T-cell (primary cell): Measurements from ENCODE around the gene OTOS. TPM values are rescaled to one million over a fixed set of nuclear protein-coding genes. Genes with fewer than 3 reads are reported as not detected.

ENCODE experiments used
- ATAC-seq, 4 experiments: fragments of 200-7000 bp in 3 of 4; fragments of 150-1000 bp in 1 of 4; cut with Tn5 transposase; replicated peaks in 1 of 4; 1 replicate in 3 of 4; 2 replicates in 1 of 4; pipeline ENCODE4 v1.10.0; 2021; ENCODE audit warnings: moderate library complexity in 3 of 4, mild to moderate bottlenecking in 2 of 4, moderate number of reproducible peaks in 1 of 4
- CTCF ChIA-PET, 2 donors: fragments of 300-600 bp; sonication (Branson Sonifier 250); formaldehyde crosslinking; loops; one replicate each; lab custom pipeline; 2022; ENCODE audit warnings: antibody characterized with exemption in 2 of 2; lab: Charles Lee
- POLR2A ChIA-PET, 2 donors: fragments of 300-600 bp; sonication (Branson Sonifier 250); formaldehyde crosslinking; loops; one replicate each; lab custom pipeline; 2022; ENCODE audit warnings: antibody characterized with exemption in 2 of 2; lab: Charles Lee
- DNase-seq, 35 experiments: peaks; one replicate each; pipeline versions ENCODE4 v3.0.0 to v3.0.0-alpha.2; 2013 to 2023
- H3K27ac ChIP-seq: one replicate; pipeline ENCODE4 v1.5.1; 2013; ENCODE audit warnings: low read length
- H3K27me3 ChIP-seq, 2 experiments: replicated peaks in 1 of 2; 1 replicate in 1 of 2; 2 replicates in 1 of 2; pipeline versions ENCODE4 v1.6.1 to v1.7.0; 2013; ENCODE audit warnings: low read length in 1 of 2, mixed read lengths in 1 of 2; ENCODE audit not compliant: control insufficient read depth in 2 of 2, insufficient read depth in 2 of 2; ENCODE audit errors: extremely low read depth in 1 of 2
- H3K36me3 ChIP-seq, 2 donors: 1 replicate in 1 of 2; 2 replicates in 1 of 2; pipeline versions ENCODE4 v1.6.1 to v1.7.0; 2013; ENCODE audit warnings: low read length in 1 of 2; ENCODE audit not compliant: control insufficient read depth in 2 of 2, insufficient read depth in 1 of 2; ENCODE audit errors: extremely low read depth in 1 of 2
- H3K4me1 ChIP-seq, 2 experiments: 1 replicate in 1 of 2; 2 replicates in 1 of 2; pipeline versions ENCODE4 v1.6.1 to v1.7.0; 2013; ENCODE audit warnings: low read length in 2 of 2, mixed read lengths in 1 of 2; ENCODE audit not compliant: insufficient read depth in 2 of 2, control insufficient read depth in 1 of 2; ENCODE audit errors: extremely low read depth in 1 of 2
- H3K4me3 ChIP-seq, 2 donors: 1 replicate in 1 of 2; 2 replicates in 1 of 2; pipeline versions ENCODE4 v1.5.1 to v1.7.0; 2013; ENCODE audit warnings: mild to moderate bottlenecking in 2 of 2, low read length in 1 of 2, moderate library complexity in 1 of 2; ENCODE audit not compliant: control insufficient read depth in 1 of 2; ENCODE audit errors: extremely low read depth in 1 of 2
- H3K9me3 ChIP-seq: 2 replicates; pipeline ENCODE4 v1.7.0; 2013
- H3K27ac Mint-ChIP-seq, 2 donors: one replicate each; pipeline ENCODE4 v1.8.0; 2020 to 2021; ENCODE audit warnings: mild to moderate bottlenecking in 2 of 2, mixed read lengths in 2 of 2
- H3K27me3 Mint-ChIP-seq, 2 donors: one replicate each; pipeline ENCODE4 v1.8.0; 2021 to 2022; ENCODE audit warnings: mixed read lengths in 2 of 2
- H3K36me3 Mint-ChIP-seq: one replicate; pipeline ENCODE4 v1.8.0; 2021; ENCODE audit warnings: mixed read lengths
- H3K4me1 Mint-ChIP-seq, 3 donors: one replicate each; pipeline ENCODE4 v1.8.0; 2020 to 2022; ENCODE audit warnings: mixed read lengths in 3 of 3, mild to moderate bottlenecking in 1 of 3
- H3K4me3 Mint-ChIP-seq, 3 donors: one replicate each; pipeline ENCODE4 v1.8.0; 2020 to 2022; ENCODE audit warnings: mild to moderate bottlenecking in 3 of 3, mixed read lengths in 3 of 3, moderate library complexity in 3 of 3
- H3K9me3 Mint-ChIP-seq, 3 donors: one replicate each; pipeline ENCODE4 v1.8.0; 2020 to 2022; ENCODE audit warnings: mixed read lengths in 3 of 3
- WGBS: methylation state at CpG from one replicate; pipeline ENCODE4 v1.1.5; 2013; ENCODE audit warnings: missing lambda C conversion rate; ENCODE audit not compliant: insufficient coverage; 5-methylcytosine and 5-hydroxymethylcytosine counted together
- total RNA-seq, 35 experiments: library from RNA in 6 of 35; stranded (reverse) in 6 of 35; fragments of 120-200 nt in 1 of 35; gene quantifications; one replicate each; pipeline versions ENCODE4 v1.2.1 to v1.2.4 and lab custom pipeline; 2013 to 2026

Gene OTOS
- total RNA-seq, 5 donors from 2014 or later (not counting 1 experiment from before 2014, with no cell fraction given), result not detected

- Mint-ChIP-seq H3K27ac (no peak overlapping the region), H3K27me3 (peaks cover 0 to 21% of the 10 kb centered on the region in 2 donors), H3K36me3 (no peaks in the 10 kb centered on the region), H3K4me1 (no peaks in the 10 kb centered on the region), H3K4me3 (no peak overlapping the region), H3K9me3 (peaks cover 0 to 6% (median 0%) of the 10 kb centered on the region in 3 donors)
- ATAC-seq (no peak), DNase-seq (no peak)
- Histone ChIP-seq H3K27me3 (peaks cover 0 to 56% of the 10 kb centered on the region in 2 experiments), H3K27ac (no peak overlapping the region), H3K9me3 (no peaks in the 10 kb centered on the region), H3K4me1 (no peaks in the 10 kb centered on the region), H3K36me3 (no peaks in the 10 kb centered on the region), H3K4me3 (no peak overlapping the region)
- ChIA-PET CTCF (no interaction called here), POLR2A (no interaction called here)
- 77% methylated on average over 17 of the region's 18 CpGs for WGBS
Measured at GRCh38 chr2:240168041-240168440, 27.6 kb upstream of the OTOS start.

GRCh38 chr2:240167588-240167880 is 27.1 kb upstream of the OTOS start:
- Histone ChIP-seq H3K27ac (no peak overlapping the region), H3K4me1 (no peaks in the 10 kb centered on the region), H3K9me3 (no peaks in the 10 kb centered on the region), H3K4me3 (no peak overlapping the region), H3K36me3 (no peaks in the 10 kb centered on the region), H3K27me3 (peaks cover 0 to 60% of the 10 kb centered on the region in 2 experiments)
- ATAC-seq (no peak), DNase-seq (no peak)
- Mint-ChIP-seq H3K9me3 (peaks cover 0 to 6% (median 0%) of the 10 kb centered on the region in 3 donors), H3K4me3 (no peak overlapping the region), H3K27me3 (peaks cover 0 to 21% of the 10 kb centered on the region in 2 donors), H3K27ac (no peak overlapping the region), H3K36me3 (no peaks in the 10 kb centered on the region), H3K4me1 (no peaks in the 10 kb centered on the region)
- 98% methylated on average over 6 of the region's 9 CpGs for WGBS
- POLR2A ChIA-PET, result no interaction called here
- CTCF ChIA-PET, result no interaction called here

- 81% methylated on average over 16 of the region's 21 CpGs for WGBS
- CTCF ChIA-PET, result no interaction called here
- no peaks in the 10 kb centered on the region for H3K4me1 Mint-ChIP-seq
- peaks cover 0 to 6% (median 0%) of the 10 kb centered on the region in 3 donors for H3K9me3 Mint-ChIP-seq
- H3K36me3 ChIP-seq, result no peaks in the 10 kb centered on the region
- H3K9me3 ChIP-seq, result no peaks in the 10 kb centered on the region
- H3K27me3 Mint-ChIP-seq, result peaks cover 3 to 22% of the 10 kb centered on the region in 2 donors
- H3K27ac Mint-ChIP-seq, result no peak overlapping the region
- H3K36me3 Mint-ChIP-seq, result no peaks in the 10 kb centered on the region
- H3K4me1 ChIP-seq, result no peaks in the 10 kb centered on the region
- peaks cover 0 to 59% of the 10 kb centered on the region in 2 experiments for H3K27me3 ChIP-seq
- H3K4me3 Mint-ChIP-seq, result no peak overlapping the region
- DNase-seq (no peak), ATAC-seq (no peak)
- no peak overlapping the region for H3K4me3 ChIP-seq
- POLR2A ChIA-PET, result no interaction called here
- no peak overlapping the region for H3K27ac ChIP-seq
Measured at GRCh38 chr2:240166761-240167587, 26.5 kb upstream of the OTOS start.

GRCh38 chr2:240166191-240166590 is 25.7 kb upstream of the OTOS start:
- POLR2A ChIA-PET, result no interaction called here
- no peaks in the 10 kb centered on the region for H3K9me3 ChIP-seq
- WGBS, result 68% methylated on average over 3 of the region's 5 CpGs
- no peaks in the 10 kb centered on the region for H3K36me3 ChIP-seq
- H3K4me3 ChIP-seq, result no peak overlapping the region
- CTCF ChIA-PET, result no interaction called here
- H3K4me1 ChIP-seq, result no peaks in the 10 kb centered on the region
- Mint-ChIP-seq H3K36me3 (no peaks in the 10 kb centered on the region), H3K27me3 (peaks cover 4 to 23% of the 10 kb centered on the region in 2 donors), H3K4me1 (no peaks in the 10 kb centered on the region), H3K27ac (no peak overlapping the region), H3K9me3 (peaks cover 0 to 6% (median 0%) of the 10 kb centered on the region in 3 donors), H3K4me3 (no peak overlapping the region)
- ATAC-seq, result no peak
- peaks cover 0 to 64% of the 10 kb centered on the region in 2 experiments for H3K27me3 ChIP-seq
- no peak for DNase-seq
- H3K27ac ChIP-seq, result no peak overlapping the region

- CTCF ChIA-PET, result no interaction called here
- H3K4me1 ChIP-seq, result no peaks in the 10 kb centered on the region
- peaks cover 0 to 67% of the 10 kb centered on the region in 2 experiments for H3K27me3 ChIP-seq
- POLR2A ChIA-PET, result no interaction called here
- peaks cover 0 to 6% (median 0%) of the 10 kb centered on the region in 3 donors for H3K9me3 Mint-ChIP-seq
- no peaks in the 10 kb centered on the region for H3K9me3 ChIP-seq
- no peaks in the 10 kb centered on the region for H3K36me3 ChIP-seq
- DNase-seq, result no peak
- H3K27ac Mint-ChIP-seq, result no peak overlapping the region
- WGBS, result no CpG with 5 or more reads among the region's 4 CpGs
- no peaks in the 10 kb centered on the region for H3K4me1 Mint-ChIP-seq
- ATAC-seq, result no peak
- no peak overlapping the region for H3K27ac ChIP-seq
- no peak overlapping the region for H3K4me3 ChIP-seq
- peaks cover 4 to 24% of the 10 kb centered on the region in 2 donors for H3K27me3 Mint-ChIP-seq
- H3K4me3 Mint-ChIP-seq, result no peak overlapping the region
- H3K36me3 Mint-ChIP-seq, result no peaks in the 10 kb centered on the region
Measured at GRCh38 chr2:240165661-240166060, 25.2 kb upstream of the OTOS start.

- no peaks in the 10 kb centered on the region for H3K4me1 Mint-ChIP-seq
- H3K4me3 Mint-ChIP-seq, result no peak overlapping the region
- no peaks in the 10 kb centered on the region for H3K36me3 Mint-ChIP-seq
- no peak overlapping the region for H3K27ac Mint-ChIP-seq
- no peak for ATAC-seq
- peaks cover 0 to 6% (median 0%) of the 10 kb centered on the region in 3 donors for H3K9me3 Mint-ChIP-seq
- Histone ChIP-seq H3K4me3 (no peak overlapping the region), H3K27ac (no peak overlapping the region), H3K27me3 (peaks cover 0 to 67% of the 10 kb centered on the region in 2 experiments), H3K4me1 (no peaks in the 10 kb centered on the region), H3K9me3 (no peaks in the 10 kb centered on the region), H3K36me3 (no peaks in the 10 kb centered on the region)
- WGBS, result 93% methylated on average over 7 of the region's 10 CpGs
- CTCF ChIA-PET, result interaction anchor here in 1 of 2 donors (0.6 kb wide), 1 partner anchor 92 kb away, joined by 4 read pairs; no protein-coding TSS in a partner anchor
- POLR2A ChIA-PET, result no interaction called here
- H3K27me3 Mint-ChIP-seq, result peaks cover 4 to 23% of the 10 kb centered on the region in 2 donors
- no peak for DNase-seq
Measured at GRCh38 chr2:240165034-240165433, 24.6 kb upstream of the OTOS start.
